GM12878 (cell line): ENCODE measurements around the gene TMEM25. TPM values are rescaled to one million over a fixed set of nuclear protein-coding genes. Genes with fewer than 3 reads are reported as not detected.

Experiments used
- ATAC-seq: fragments of 200-7000 bp; cut with Tn5 transposase; 3 replicates; pipeline ENCODE4 v1.9.1; 2020; ENCODE audit warnings: mild to moderate bottlenecking, moderate library complexity
- BruUV-seq: library from RNA; stranded (reverse); fragments of 400-500 nt; replicated peaks from 2 replicates; lab custom pipeline; 2021; lab: Mats Ljungman, UMichigan
- CTCF ChIA-PET: fragments of 300-600 bp; sonication (Branson Sonifier 250); formaldehyde crosslinking; extraction: SDS; loops from one replicate; lab custom pipeline; 2021; ENCODE audit warnings: inconsistent platforms; lab: Yijun Ruan, JAX
- POLR2A ChIA-PET: fragments of 350-600 bp; formaldehyde crosslinking; extraction: SDS; loops from one replicate; lab custom pipeline; 2021; ENCODE audit warnings: inconsistent platforms; lab: Charles Lee
- RAD21 ChIA-PET: fragments of 300-600 bp; sonication (Branson Sonifier 250); formaldehyde crosslinking; loops from one replicate; lab custom pipeline; 2023; ENCODE audit warnings: antibody characterized with exemption; ENCODE audit not compliant: unreplicated experiment; lab: Charles Lee
- SMC1A ChIA-PET: fragments of 300-600 bp; sonication (Branson Sonifier 250); formaldehyde crosslinking; loops from one replicate; lab custom pipeline; 2023; ENCODE audit not compliant: unreplicated experiment, uncharacterized antibody; lab: Charles Lee
- DNase-seq: peaks from one replicate; pipeline ENCODE4 v3.0.0-alpha.2; 2011; ENCODE audit warnings: low read depth, low spot score
- FAIRE-seq: peaks from 3 replicates; lab custom pipeline; 2011; peaks lifted over from hg19 to GRCh38; lab: Jason Lieb, UNC
- H2AFZ ChIP-seq: 2 replicates; pipeline ENCODE4 v1.6.0; 2011; ENCODE audit warnings: low read depth, low read length, control low read depth; ENCODE audit not compliant: control insufficient read depth
- H3K27ac ChIP-seq: 2 replicates; pipeline ENCODE4 v1.5.1; 2011; ENCODE audit warnings: control low read depth; ENCODE audit not compliant: control insufficient read depth, insufficient read depth
- H3K27me3 ChIP-seq, 2 experiments: replicated peaks in 1 of 2; 2 replicates each; pipeline versions ENCODE4 v1.6.0 to v1.6.1; 2011; ENCODE audit warnings: low read length in 1 of 2; ENCODE audit not compliant: control insufficient read depth in 2 of 2, insufficient read depth in 2 of 2
- H3K36me3 ChIP-seq, 2 experiments: 2 replicates each; pipeline ENCODE4 v1.5.1; 2011; ENCODE audit warnings: low read length in 1 of 2; ENCODE audit not compliant: control insufficient read depth in 2 of 2, insufficient read depth in 2 of 2
- H3K4me1 ChIP-seq: 2 replicates; pipeline ENCODE4 v1.6.1; 2011; ENCODE audit warnings: mild to moderate bottlenecking, low read length, moderate library complexity, mixed read lengths; ENCODE audit not compliant: control insufficient read depth, insufficient read depth
- H3K4me2 ChIP-seq: 2 replicates; pipeline ENCODE4 v1.6.0; 2011; ENCODE audit warnings: control low read depth; ENCODE audit not compliant: control insufficient read depth, insufficient read depth
- H3K4me3 ChIP-seq: fragments of 200-600 bp; sonication (generic); 2 replicates; pipeline ENCODE4 v1.5.1; 2016
- H3K79me2 ChIP-seq: 2 replicates; pipeline ENCODE4 v1.6.0; 2011; ENCODE audit warnings: low read length; ENCODE audit not compliant: control insufficient read depth, insufficient read depth
- H3K9ac ChIP-seq: 2 replicates; pipeline ENCODE4 v1.8.0; 2011; ENCODE audit warnings: low read length, control low read depth, mixed read lengths; ENCODE audit not compliant: control insufficient read depth, insufficient read depth
- H3K9me3 ChIP-seq: replicated peaks from 3 replicates; pipeline ENCODE4 v1.5.1; 2011; ENCODE audit warnings: mild to moderate bottlenecking, low read length; ENCODE audit not compliant: control insufficient read depth, insufficient read depth
- H4K20me1 ChIP-seq: 2 replicates; pipeline ENCODE4 v1.6.0; 2011; ENCODE audit not compliant: control insufficient read depth, insufficient read depth
- STAT3 ChIP-seq: IDR thresholded peaks from 2 replicates; pipeline ENCODE4 v1.6.1; 2011; ENCODE audit warnings: low read depth, low read length, improper control_type of control experiment
- WGBS: methylation state at CpG from one replicate; pipeline ENCODE4 v1.1.6; 2016; ENCODE audit warnings: low lambda C conversion rate; ENCODE audit not compliant: insufficient replicate concordance, insufficient coverage; ENCODE audit errors: missing lambda C conversion rate; 5-methylcytosine and 5-hydroxymethylcytosine counted together
- in situ Hi-C: fragments of 300-500 bp; cut with MboI; formaldehyde crosslinking; loops from 9 replicates; pipeline ENCODE4 v1.14.3; 2018; ENCODE audit warnings: mixed read lengths
- intact Hi-C: fragments of 100-400 bp; cut with micrococcal nuclease; formaldehyde crosslinking; loops from one replicate; pipeline ENCODE4 v1.14.2; 2022; ENCODE audit not compliant: unreplicated experiment
- polyA plus RNA-seq, 11 experiments: library from polyadenylated mRNA; depleted of rRNA in 4 of 11; unstranded in 6 of 11; stranded (reverse) in 5 of 11; fragments of >200 nt; fragmentation: Nextera tagmentation in 4 of 11; fragmentation: Illumina TruSeq in 1 of 11; extraction: Ambion mirVana in 4 of 11; extraction: Trizol in 1 of 11; gene quantifications; 1 replicate in 1 of 11; 2 replicates in 10 of 11; pipeline versions ENCODE4 v1.2.1 to v1.2.3, GENCODE V29; 2011 to 2016; ENCODE audit warnings: inconsistent platforms in 2 of 11, missing spikeins in 2 of 11, low read depth in 1 of 11
- total RNA-seq, 4 experiments: library from RNA; depleted of rRNA in 3 of 4; stranded (reverse); fragments of >200 nt in 3 of 4; fragmentation: Illumina TruSeq in 1 of 4; extraction: Trizol in 1 of 4; gene quantifications; 2 replicates each; pipeline versions ENCODE4 v1.2.1 to v1.2.3, GENCODE V29; 2013 to 2021
- TF ChIP-seq, protein P1 (sequence below): IDR thresholded peaks from 2 replicates; pipeline ENCODE4 v1.6.1; 2012; ENCODE audit warnings: low read depth, low read length, improper control_type of control experiment
- TF ChIP-seq, protein P2 (sequence below): fragments of 450-650 bp; formaldehyde crosslinking; IDR thresholded peaks from 2 replicates; pipeline ENCODE4 v1.5.0; 2022; ENCODE audit warnings: mild to moderate bottlenecking, missing genetic modification characterization
- TF ChIP-seq, protein P3 (sequence below): fragments of 450-650 bp; formaldehyde crosslinking; IDR thresholded peaks from 2 replicates; pipeline ENCODE4 v1.4.0; 2022; ENCODE audit warnings: mild to moderate bottlenecking, moderate library complexity

TMEM25 gene
- total and polyA plus RNA-seq, 10 of the 15 experiments (the other 5 are each of a cell fraction or from before 2014, with no cell fraction given) = 1.4 to 13.9 (median 7.8) TPM

DNA sequence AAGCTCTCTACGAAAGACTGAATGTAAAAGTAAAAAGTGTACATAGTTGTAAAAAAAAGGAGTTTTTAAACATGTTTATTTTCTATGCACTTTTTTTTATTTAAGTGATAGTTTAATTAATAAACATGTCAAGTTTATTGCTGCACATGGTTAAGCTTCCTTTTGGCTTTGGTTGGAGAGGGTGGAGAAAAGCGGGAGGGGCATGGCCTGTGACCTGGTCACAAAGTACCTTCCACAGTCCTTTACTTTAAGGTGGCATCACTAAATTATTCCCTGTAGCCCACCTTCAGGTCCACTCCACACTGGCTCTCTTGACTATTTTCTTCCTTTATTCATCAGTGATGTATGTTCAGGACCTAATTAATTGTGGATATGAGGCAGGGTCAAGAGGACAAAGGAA is 4.3 kb upstream of the TMEM25 start:
- WGBS = 100% methylated on average over 2 of the region's 2 CpGs
- H3K4me2 ChIP-seq = no peak overlapping the region
- H2AFZ ChIP-seq = no peak overlapping the region
- TF ChIP-seq, protein P1, sequence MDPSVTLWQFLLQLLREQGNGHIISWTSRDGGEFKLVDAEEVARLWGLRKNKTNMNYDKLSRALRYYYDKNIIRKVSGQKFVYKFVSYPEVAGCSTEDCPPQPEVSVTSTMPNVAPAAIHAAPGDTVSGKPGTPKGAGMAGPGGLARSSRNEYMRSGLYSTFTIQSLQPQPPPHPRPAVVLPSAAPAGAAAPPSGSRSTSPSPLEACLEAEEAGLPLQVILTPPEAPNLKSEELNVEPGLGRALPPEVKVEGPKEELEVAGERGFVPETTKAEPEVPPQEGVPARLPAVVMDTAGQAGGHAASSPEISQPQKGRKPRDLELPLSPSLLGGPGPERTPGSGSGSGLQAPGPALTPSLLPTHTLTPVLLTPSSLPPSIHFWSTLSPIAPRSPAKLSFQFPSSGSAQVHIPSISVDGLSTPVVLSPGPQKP = no peak
- TF ChIP-seq, protein P2, sequence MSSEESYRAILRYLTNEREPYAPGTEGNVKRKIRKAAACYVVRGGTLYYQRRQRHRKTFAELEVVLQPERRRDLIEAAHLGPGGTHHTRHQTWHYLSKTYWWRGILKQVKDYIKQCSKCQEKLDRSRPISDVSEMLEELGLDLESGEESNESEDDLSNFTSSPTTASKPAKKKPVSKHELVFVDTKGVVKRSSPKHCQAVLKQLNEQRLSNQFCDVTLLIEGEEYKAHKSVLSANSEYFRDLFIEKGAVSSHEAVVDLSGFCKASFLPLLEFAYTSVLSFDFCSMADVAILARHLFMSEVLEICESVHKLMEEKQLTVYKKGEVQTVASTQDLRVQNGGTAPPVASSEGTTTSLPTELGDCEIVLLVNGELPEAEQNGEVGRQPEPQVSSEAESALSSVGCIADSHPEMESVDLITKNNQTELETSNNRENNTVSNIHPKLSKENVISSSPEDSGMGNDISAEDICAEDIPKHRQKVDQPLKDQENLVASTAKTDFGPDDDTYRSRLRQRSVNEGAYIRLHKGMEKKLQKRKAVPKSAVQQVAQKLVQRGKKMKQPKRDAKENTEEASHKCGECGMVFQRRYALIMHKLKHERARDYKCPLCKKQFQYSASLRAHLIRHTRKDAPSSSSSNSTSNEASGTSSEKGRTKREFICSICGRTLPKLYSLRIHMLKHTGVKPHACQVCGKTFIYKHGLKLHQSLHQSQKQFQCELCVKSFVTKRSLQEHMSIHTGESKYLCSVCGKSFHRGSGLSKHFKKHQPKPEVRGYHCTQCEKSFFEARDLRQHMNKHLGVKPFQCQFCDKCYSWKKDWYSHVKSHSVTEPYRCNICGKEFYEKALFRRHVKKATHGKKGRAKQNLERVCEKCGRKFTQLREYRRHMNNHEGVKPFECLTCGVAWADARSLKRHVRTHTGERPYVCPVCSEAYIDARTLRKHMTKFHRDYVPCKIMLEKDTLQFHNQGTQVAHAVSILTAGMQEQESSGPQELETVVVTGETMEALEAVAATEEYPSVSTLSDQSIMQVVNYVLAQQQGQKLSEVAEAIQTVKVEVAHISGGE (CRISPR knock-in tag) = no peak
- TF ChIP-seq STAT3 = no peak
- TF ChIP-seq, protein P3, sequence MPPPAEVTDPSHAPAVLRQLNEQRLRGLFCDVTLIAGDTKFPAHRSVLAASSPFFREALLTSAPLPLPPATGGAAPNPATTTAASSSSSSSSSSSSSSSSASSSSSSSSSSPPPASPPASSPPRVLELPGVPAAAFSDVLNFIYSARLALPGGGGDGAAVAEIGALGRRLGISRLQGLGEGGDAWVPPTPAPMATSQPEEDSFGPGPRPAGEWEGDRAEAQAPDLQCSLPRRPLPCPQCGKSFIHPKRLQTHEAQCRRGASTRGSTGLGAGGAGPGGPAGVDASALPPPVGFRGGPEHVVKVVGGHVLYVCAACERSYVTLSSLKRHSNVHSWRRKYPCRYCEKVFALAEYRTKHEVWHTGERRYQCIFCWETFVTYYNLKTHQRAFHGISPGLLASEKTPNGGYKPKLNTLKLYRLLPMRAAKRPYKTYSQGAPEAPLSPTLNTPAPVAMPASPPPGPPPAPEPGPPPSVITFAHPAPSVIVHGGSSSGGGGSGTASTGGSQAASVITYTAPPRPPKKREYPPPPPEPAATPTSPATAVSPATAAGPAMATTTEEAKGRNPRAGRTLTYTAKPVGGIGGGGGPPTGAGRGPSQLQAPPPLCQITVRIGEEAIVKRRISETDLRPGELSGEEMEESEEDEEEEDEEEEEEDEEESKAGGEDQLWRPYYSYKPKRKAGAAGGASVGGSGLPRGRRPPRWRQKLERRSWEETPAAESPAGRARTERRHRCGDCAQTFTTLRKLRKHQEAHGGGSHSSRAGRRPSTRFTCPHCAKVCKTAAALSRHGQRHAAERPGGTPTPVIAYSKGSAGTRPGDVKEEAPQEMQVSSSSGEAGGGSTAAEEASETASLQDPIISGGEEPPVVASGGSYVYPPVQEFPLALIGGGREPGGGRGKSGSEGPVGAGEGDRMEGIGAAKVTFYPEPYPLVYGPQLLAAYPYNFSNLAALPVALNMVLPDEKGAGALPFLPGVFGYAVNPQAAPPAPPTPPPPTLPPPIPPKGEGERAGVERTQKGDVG = no peak
- DNase-seq = no peak
- H3K4me3 ChIP-seq = no peak overlapping the region
- SMC1A ChIA-PET = interaction anchor here (1.4 kb wide), 1 partner anchor 17 kb away, joined by 7 read pairs; no protein-coding TSS in a partner anchor
- FAIRE-seq = no peak
- no peak overlapping the region for H3K27ac ChIP-seq
- no peaks in the 10 kb centered on the region for H3K27me3 ChIP-seq
- H3K9ac ChIP-seq = no peak overlapping the region
- no peaks in the 10 kb centered on the region; the same call in 1 of the 2 replicates for H4K20me1 ChIP-seq
- RAD21 ChIA-PET = no interaction called here
- in situ Hi-C loops = no loop called here
- POLR2A ChIA-PET = interaction anchor here (0.5 to 0.6 kb wide), 2 partner anchors 21 to 264 kb away, joined by 3 to 4 read pairs; no protein-coding TSS in a partner anchor
- H3K79me2 ChIP-seq = no peaks in the 10 kb centered on the region
- H3K4me1 ChIP-seq = 0 out of 2 replicates have a peak, but pooled peaks cover 3% of the 10 kb centered on the region
- no peak for ATAC-seq
- H3K9me3 ChIP-seq = no peaks in the 10 kb centered on the region
- CTCF ChIA-PET = interaction anchor here (0.6 to 1.4 kb wide), 5 partner anchors 12 to 356 kb away, joined by 3 read pairs; no protein-coding TSS in a partner anchor
- intact Hi-C loops = no loop called here
- no TSS peak for BruUV-seq
- peaks cover 15 to 19% of the 10 kb centered on the region in 2 experiments for H3K36me3 ChIP-seq
